BJ (cell line): ENCODE results near the gene GNG2. TPM values are rescaled to one million over a fixed set of nuclear protein-coding genes. Genes with fewer than 3 reads are reported as not detected.
A peak's percentile ranks its signal among the peaks of the same experiment; 100 is the strongest.

ENCODE experiments used
- CTCF ChIA-PET: fragments of 350-600 bp; formaldehyde crosslinking; extraction: SDS; loops from one replicate; lab custom pipeline; 2021; ENCODE audit warnings: antibody characterized with exemption, inconsistent platforms; lab: Yijun Ruan, JAX
- POLR2A ChIA-PET: fragments of 300-600 bp; sonication (Branson Sonifier 250); formaldehyde crosslinking; extraction: SDS; loops from one replicate; lab custom pipeline; 2021; ENCODE audit warnings: antibody characterized with exemption; lab: Charles Lee
- DNase-seq: peaks from one replicate; pipeline ENCODE4 v3.0.0-alpha.2; 2011; ENCODE audit warnings: low read depth
- H3K27me3 ChIP-seq: 2 replicates; pipeline ENCODE4 v1.6.0; 2011; ENCODE audit warnings: low read length; ENCODE audit not compliant: control insufficient read depth, insufficient read depth
- H3K36me3 ChIP-seq: 2 replicates; pipeline ENCODE4 v1.5.1; 2011; ENCODE audit warnings: low read length; ENCODE audit not compliant: control insufficient read depth, insufficient read depth
- H3K4me3 ChIP-seq: 2 replicates; pipeline ENCODE4 v1.5.1; 2011; ENCODE audit warnings: low read depth, mild to moderate bottlenecking, control low read depth, low read length
- CTCF ChIP-seq: IDR thresholded peaks from 2 replicates; pipeline ENCODE4 v1.5.1; 2011; ENCODE audit warnings: low read depth, mild to moderate bottlenecking, control low read depth, inconsistent platforms, low read length, moderate library complexity; ENCODE audit not compliant: insufficient read depth
- polyA plus RNA-seq: library from polyadenylated mRNA; depleted of rRNA; stranded (reverse); fragments of >200 nt; gene quantifications from 2 replicates; pipeline ENCODE4 v1.2.3, GENCODE V29; 2011

GNG2 gene
- polyA plus RNA-seq, 1 experiment, result 4.5 TPM

GRCh38 chr14:51872396-51872795, 12.0 kb downstream of the GNG2 start:
- Histone ChIP-seq H3K36me3 (no peaks in the 10 kb centered on the region), H3K27me3 (no peaks in the 10 kb centered on the region), H3K4me3 (no peak overlapping the region)
- ChIA-PET CTCF (no interaction called here), POLR2A (no interaction called here)
- no peak for TF ChIP-seq CTCF
- no peak for DNase-seq

- CTCF ChIA-PET, result interaction anchor here (0.9 kb wide), 1 partner anchor 105 kb away, joined by 3 read pairs; no protein-coding TSS in a partner anchor
- no peaks in the 10 kb centered on the region for H3K27me3 ChIP-seq
- no peaks in the 10 kb centered on the region for H3K36me3 ChIP-seq
- DNase-seq, result peak; percentile 98
- POLR2A ChIA-PET, result no interaction called here
- no peak overlapping the region for H3K4me3 ChIP-seq
- no peak for TF ChIP-seq CTCF
These were observed 12.9 kb downstream of the GNG2 start for GRCh38 chr14:51873221-51873893.

- DNase-seq, result no peak
- TF ChIP-seq CTCF, result no peak
- no peaks in the 10 kb centered on the region for H3K36me3 ChIP-seq
- no peaks in the 10 kb centered on the region for H3K27me3 ChIP-seq
- no peak overlapping the region for H3K4me3 ChIP-seq
- ChIA-PET POLR2A (no interaction called here), CTCF (no interaction called here)
These were observed 17.4 kb downstream of the GNG2 start for GRCh38 chr14:51877810-51878209.

- POLR2A ChIA-PET, result no interaction called here
- CTCF ChIA-PET, result no interaction called here
- H3K36me3 ChIP-seq, result no peaks in the 10 kb centered on the region
- DNase-seq, result no peak
- no peak for TF ChIP-seq CTCF
- no peaks in the 10 kb centered on the region for H3K27me3 ChIP-seq
- H3K4me3 ChIP-seq, result no peak overlapping the region
These were observed 18.8 kb downstream of the GNG2 start for GRCh38 chr14:51879170-51879569.

GRCh38 chr14:51880835-51881580, 20.6 kb downstream of the GNG2 start:
- peak; percentile 24 for DNase-seq
- H3K36me3 ChIP-seq, result no peaks in the 10 kb centered on the region
- ChIA-PET CTCF (interaction anchor here (0.9 to 1.8 kb wide), 2 partner anchors 87 to 98 kb away, joined by 4 read pairs; no protein-coding TSS in a partner anchor), POLR2A (no interaction called here)
- H3K27me3 ChIP-seq, result no peaks in the 10 kb centered on the region
- no peak overlapping the region for H3K4me3 ChIP-seq
- TF ChIP-seq CTCF, result no peak
